NCI-H526 treated with DMSO at 0.1 percent for 48 hours (cell line): ENCODE data around the gene MEGF9.
A peak's percentile ranks its signal among the peaks of the same experiment; 100 is the strongest.
"Not testable (repeated sequence)": the region's sequence is repeated elsewhere in the genome, so short reads cannot be mapped to it uniquely, and the experiment has no call there.

Experiments
- DNase-seq: peaks from one replicate; lab custom pipeline; 2025; lab: John Stamatoyannopoulos, UW

MEGF9 gene

DNA sequence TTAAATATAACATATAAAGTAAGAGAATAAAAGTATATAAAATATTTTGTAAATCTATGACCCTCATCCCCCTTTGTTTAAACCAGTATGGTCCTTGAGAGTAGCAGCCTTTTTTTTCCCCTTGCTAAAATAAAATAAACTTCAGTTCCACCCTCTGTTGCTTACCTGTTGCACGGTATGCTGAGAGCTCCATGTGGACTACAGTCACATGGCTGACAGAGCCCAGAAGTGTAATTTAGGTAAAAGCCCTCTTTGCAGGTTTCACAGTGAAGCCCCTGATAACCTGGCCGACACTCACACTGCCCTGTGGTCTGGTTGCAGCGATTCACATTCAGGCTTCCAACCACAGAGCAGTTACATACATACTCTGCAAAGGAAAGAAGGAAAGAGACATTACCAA is 55.1 kb downstream of the MEGF9 start:
- DNase-seq, result no peak

DNA sequence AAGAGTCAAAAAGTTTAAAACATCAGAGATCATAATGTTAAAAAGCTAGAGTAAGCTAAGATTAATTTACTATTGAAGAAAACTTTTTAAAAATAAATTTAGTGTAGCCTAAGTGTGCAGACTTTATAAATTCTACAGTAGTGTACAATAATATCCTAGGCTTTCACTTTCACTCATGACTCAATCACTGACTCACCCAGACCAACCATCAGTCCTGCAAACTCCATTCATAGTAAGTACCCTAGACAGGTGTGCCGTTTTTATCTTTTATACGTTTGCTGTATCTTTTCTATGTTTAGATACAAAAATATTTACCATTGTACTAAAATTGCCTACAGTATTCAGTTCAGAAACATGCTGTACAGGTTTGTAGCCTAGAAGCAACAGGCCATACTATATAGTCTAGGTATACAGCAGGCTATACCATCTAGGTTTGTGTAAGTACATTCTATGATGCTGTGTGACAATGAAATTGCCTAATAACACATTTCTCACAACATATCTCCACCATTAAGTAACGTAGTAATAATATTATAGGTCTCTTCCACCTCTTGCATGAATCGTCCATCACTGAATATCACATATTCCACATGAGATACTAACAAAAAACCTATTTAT is 59.2 kb downstream of the MEGF9 start:
- no peak for DNase-seq

DNA sequence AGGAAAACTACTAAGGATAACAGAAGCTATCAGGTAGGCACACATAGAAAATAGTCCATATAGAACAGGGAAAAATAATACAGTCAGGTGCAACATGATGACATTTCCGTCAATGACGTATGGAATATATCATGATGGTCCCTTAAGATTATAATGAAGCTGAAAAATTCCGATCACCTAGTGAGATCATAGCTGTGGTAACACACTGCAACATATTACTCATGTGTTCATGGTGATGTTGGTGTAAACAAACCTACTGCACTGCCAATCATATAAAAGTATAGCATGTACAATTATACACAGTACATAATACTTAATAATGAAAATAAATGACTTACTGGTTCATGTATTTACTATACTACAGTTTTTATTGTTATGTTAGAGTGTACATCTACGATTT is 60.0 kb downstream of the MEGF9 start:
- no peak for DNase-seq

DNA sequence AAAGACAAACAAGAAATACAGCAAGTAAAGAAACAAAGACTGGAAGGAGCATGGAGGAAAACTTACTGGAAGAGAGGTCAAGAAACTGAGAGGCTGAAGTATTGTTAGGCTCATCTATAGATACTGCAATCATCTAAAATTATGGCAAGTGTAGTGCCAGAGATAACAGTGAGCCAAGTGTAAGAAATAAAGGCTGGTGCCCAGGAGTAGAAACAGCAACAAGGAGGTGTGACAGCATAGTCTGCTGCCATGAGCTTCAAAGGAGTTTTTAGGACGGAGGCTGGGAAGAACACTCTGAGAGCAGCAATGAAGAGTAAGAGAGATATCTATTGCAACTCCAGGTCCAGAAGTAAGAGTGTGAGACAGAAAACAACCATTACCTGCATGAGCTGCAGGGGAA is 60.5 kb downstream of the MEGF9 start:
- DNase-seq, result no peak

DNA sequence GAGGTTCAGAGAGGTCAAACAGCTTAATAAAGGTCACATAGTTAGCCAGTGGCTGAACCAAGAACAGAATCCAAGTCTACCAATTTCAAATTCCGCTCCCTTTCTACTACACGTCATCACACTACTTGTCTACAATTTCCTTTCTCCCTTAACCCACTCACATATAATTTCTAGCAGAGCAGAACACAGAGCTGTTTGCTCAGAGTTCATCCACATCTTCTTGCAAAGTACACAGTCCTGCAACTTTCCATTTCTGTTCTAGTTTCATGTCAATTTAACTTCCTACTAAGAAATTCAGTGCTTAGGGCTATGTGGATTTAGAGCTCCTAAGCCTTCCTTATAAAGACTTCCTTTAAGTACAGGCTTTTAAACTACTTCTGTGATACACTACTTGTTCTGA is 61.3 kb downstream of the MEGF9 start:
- no peak for DNase-seq

DNA sequence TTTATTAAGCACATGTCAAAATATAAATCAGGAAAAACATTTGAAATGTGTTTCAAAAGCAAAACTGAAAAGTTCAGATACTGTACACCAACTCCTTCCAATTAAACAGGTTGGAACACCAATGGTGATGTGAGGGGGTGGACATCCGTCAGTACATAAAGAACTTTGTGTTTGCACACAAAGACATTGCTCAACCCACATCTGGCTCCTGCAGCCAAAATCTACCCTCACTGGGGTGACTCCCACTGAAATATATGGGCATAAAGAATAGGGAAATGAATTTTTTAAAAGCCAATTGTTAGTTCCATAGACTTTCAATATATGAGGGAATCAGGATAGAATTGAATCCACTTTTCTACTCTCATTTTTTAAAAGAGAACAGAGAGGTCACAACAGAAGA is 63.9 kb downstream of the MEGF9 start:
- DNase-seq, result no peak

DNA sequence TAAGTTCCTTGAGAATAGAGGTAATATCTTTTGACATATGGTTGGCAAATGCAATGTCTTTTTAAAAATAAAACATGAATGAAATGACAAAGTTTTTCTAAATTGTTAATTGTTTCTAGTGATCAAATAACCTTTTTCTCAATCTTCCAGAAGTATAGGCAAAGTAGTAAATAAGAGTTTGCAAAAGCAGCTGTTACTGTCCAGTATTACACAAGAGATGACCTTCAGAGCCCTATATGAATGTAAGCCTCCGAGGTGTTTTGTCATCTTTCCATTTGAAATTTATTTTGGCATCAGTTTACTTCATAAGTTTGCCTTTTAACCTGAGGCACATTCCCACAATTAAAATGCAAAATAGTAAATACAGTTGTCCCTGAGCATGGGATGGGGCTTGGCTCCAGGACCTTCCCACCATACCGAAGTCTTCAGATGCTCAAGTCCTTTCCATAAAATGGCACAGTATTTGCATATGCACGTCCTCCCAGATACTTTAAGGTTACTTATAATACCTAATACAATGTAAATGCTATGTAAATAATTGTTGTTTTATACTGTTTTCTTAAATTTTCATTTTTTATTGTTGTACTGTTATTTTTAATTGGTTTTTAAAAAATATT is 65.6 kb downstream of the MEGF9 start:
- peak; percentile 65 for DNase-seq

DNA sequence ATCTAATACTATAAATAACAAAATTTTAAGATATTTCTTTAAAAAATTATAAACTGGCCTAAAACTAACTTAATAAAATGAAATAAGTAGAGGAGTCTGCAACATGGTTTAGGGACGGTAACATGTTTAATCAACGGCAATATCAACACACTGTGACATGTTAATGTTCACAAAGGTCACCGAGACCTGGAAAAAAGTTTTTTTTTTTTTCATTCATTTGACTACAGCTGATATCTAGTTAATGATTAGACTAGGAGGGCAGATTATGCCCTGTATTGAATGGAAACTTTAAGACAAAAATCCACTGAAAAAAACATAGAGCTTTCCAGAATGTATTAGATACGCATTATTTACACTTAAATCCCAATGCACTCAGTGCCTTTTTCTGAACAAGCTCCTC is 67.3 kb downstream of the MEGF9 start:
- DNase-seq, result peak; percentile 48

DNA sequence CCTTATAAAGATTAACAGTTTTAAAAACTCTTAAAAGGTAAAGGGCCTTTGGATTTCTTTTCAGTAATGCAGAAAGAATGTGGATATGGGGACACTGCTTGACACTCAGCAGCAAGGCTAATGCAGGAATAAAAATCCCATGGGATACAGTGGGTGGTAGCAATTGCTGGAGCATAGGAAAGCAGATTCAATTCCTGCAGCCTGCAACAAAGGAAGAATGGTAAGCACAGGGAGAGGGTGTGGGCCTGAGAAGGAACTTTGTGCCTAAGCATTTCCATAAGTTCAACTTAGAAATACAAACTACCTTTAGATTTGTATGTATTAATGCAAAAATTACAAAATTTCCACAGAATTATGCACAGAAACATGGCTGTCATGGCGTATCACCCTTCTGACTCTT is 68.5 kb downstream of the MEGF9 start:
- DNase-seq, result peak; percentile 35

DNA sequence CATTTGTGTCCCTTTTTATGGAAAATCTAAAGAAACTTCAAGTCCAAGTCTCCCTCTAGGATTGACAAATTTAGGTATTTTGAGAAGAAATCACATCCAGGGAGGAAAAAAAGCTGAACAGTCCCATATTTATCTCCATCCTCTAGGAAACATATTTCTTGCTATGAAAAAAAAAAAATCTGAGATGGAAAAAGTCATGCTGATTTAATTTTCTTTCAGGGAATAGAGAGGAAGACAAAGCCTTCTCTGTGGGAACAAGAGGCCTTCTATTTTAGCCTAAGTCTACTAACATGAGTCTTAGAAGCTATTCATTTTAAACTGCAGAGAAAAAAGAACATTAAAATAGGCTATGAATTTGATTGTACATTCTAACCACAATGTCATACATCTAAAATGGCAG is 71.2 kb downstream of the MEGF9 start:
- DNase-seq, result no peak

DNA sequence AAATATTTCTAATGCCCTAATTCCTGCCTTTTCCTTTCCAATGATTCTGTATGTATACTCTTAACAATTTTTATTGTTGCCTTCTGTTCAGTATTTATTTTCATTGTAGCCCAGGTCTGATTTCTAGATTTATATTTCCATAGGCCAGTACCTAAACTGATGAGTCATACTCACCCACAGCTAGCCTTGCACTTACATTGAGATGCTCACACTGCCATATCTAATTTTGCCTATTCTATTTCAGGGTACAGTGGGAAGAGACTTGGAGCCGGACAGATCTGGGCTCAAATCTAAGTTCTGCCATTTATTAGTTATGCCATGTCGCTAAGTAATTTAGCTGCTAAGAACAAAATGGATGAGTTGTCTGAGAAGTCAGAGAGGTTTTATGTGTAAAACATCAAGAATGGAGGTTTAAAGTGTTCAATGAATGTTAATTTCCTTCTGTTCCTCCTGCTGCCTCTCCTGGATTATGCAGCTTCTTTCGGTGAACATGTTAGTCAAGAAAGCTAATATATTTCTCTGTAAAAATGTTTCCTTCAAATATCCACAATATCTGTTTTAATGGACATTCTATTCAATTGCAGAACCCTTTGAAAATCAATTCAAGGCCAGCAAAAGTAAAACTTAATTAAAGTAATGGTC is 72.0 kb downstream of the MEGF9 start:
- no peak for DNase-seq

DNA sequence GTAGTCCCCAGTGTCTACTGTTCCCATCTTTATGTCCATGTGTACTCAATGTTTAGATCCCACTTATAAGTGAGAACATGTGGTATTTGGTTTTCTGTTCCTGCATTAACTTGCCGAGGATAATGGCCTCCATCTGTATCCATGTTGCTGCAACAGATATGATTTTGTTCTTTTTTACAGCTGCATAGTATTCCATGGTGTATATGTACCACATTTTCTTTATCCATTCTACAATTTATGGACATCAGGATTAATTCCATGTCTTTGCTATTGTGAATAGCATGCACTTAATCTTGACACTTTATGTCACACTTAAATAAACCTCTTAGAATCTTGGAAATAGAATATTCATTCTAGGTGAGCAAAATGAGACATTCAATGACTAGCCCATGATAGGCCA is 73.4 kb downstream of the MEGF9 start:
- DNase-seq, result not testable (repeated sequence)

DNA sequence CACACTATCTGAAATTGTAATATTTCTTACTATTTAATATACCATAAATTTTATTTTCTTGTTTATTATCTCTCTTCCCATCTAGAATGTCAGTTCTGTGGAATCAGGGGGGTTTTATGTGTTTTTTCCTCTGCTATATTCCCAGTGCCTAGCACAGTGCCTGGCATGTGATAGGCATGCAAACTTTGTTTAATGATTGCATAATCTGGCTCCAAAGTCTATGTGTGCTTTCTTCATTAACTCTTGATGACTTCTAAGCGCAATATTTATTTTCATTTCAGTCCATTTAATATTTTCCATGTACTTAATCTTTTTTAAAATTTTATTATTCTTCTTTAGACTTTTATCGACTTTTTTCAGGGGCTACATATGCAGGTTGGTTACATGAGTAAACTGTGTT is 73.9 kb downstream of the MEGF9 start:
- DNase-seq, result no peak

DNA sequence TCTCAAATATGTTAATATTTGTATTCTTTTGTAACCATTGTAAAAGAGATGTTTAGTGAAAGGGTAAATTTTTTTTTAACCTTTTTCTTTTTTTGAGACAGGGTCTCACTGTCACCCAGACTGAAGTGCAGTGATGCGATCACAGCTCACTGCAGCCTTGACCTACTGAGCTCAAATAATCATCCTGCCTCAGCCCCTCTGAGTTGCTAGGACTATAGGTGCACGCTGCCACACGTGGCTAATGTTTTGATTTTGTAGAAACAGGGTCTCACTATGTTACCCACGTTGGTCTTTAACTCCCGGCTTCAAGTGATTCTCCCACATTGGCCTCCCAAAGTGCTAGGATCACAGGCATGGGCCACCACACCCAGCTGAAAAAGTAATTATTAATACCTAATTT is 76.4 kb downstream of the MEGF9 start:
- no peak for DNase-seq

DNA sequence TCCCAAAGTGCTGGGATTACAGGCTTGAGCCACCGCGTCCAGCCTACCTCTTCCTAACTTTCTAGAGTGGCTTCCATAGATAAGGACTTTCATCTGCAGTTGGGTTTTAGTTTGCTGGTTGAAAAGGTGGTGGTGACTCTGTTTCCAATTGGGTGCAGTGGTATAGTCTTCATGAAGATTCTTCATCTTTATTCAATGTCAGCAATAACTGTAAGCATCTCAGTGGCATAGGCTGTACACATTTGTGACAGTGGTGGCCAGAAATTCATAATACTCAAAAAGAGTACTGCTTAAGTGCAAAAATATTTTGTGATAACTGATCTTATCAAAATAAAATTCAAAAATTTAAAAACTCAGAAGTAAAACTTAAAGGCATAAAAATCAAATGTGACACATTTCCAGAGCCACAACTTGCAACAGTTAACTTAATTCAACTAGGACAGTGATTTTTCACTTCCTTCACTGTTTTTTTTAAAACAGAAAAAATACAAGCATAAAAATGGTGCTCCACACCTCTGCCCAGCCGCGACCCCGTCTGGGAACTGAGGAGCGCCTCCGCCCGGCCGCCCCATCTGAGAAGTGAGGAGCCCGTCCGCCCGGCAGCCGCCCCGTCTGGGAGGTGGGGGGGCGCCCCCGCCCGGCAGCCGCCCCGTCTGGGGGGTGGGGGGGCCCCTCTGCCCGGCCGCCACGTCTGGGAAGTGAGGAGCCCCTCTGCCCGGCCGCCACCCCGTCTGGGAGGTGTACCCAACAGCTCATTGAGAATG is 77.9 kb downstream of the MEGF9 start:
- no peak for DNase-seq

DNA sequence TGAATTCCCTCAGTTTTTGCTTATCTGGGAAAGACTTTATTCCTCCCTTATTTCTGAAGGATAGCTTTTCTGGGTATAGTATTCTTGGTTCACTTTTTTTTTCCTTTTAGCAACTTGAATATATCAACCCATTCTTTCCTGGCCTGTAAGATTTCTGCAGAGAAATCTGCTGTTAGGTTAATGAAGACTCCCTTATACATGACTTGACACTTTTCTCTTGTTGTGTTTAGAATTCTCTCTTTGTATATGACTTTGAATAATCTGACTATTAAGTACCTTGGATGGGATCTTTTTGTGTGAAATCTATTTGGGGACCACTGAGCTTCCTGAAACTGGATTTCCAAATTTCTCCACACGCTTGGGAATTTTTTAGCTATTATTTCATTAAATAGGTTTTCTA is 79.3 kb downstream of the MEGF9 start:
- no peak for DNase-seq

DNA sequence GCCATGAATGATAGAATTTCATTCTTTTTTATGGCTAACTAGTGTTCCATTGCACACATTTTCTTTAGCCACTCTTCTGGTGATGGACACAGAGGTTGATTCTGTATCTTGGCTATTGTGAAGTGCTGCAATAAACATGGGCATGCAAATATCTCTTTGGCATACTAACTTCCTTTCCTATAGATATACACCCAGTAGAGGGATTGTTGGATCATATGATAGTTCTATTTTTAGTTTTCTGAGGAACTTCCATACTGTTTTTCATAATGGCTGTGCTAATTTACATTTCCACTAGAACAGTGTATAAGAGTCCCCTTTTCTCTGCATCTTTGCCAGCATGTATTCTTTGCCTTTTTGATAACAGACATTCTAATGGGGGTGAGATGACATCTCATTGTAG is 83.9 kb downstream of the MEGF9 start:
- DNase-seq, result peak; percentile 94

DNA sequence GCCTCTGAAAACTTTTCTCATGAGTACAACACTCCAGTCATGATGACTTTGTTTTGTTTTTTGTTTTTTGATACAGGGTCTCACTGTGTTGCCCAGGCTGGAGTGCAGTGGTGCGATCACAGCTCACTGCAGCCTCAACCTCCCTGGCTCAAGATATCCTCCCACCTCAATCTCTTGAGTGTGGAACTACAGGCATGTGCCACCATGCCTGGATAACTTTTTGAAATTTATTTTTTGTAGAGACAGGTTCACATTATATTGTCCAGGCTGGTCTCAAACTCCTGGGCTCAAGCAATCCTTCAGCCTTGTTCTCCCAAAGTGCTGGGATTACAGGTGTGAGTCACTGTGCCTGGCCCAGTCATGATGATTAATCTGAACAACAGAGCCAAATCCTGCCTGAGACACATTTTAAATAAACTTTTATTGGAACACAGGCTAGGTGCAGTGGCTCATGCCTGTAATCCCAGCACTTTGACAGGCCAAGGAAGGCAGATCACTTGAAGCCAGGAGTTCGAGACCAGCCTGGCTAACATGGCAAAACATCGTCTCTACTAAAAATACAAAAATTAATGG is 85.3 kb downstream of the MEGF9 start:
- peak; percentile 18 for DNase-seq

DNA sequence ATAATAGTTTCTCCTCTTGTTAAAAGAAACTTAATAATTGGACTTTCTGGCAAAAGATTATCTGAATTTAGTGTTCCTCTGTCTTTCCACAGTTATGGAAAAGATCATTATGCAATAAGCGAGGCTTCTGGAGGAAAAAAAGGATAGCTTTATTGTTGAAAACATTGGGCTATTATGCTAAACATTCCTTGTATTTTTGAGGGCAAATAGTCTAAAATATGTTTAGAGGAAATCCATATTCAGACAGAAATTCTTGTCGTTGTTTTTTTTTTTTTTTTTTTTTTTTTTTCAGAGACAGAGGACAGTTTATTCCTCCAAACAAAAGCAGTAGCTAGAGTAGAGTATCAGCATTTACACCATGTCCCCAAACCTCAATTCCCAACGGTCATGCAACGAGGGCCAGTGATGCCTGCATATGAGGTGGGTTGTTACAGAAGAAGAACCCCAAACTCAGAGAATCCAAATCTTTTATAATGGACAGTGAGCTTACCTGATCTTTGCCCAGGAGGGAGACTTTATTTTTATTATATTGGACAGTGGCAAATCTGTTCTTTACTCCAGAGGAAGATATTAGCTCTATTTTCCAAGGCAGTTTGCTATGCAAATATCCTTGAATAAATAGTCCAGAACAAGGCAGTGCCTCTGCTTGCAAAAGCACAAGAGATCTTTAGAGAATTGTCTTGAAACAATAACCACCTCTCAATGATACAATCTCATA is 85.9 kb downstream of the MEGF9 start:
- DNase-seq, result peak; percentile 81

DNA sequence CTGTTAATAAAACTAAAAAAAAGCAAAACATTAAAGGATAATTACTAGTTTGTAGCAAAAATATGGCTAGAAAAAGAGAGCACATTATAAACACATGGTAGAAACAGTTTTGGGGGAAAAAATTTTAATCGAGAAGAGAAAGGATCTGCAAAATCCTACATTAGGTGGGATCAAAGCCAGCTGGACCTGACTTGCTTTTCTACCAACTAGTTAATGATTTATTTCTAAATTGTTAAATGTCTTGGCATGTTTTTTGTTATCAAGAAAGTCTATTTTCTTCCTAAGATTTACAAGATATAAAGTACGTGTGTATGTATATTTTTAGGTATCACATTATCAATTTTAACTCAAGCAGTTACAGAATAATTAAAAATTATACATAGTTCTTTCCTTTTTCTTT is 87.2 kb downstream of the MEGF9 start:
- DNase-seq, result no peak

DNA sequence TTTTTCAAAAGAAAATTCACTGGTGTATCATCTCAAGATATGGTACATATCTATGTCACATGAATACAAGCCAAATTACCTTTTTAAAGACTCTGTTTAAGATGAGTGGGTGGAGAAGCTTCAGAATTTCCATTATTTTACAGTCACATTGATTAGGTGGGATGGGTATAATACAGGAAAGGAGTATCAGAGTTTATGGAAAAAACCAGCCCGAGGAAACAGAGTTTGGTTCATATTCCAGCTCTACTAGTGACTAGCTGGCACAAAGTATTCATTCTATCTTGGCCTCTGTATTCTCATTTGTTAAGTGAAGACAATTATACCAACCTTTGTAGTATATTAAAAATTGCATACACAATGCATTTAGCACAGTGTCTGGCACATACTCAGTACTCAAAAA is 87.8 kb downstream of the MEGF9 start:
- DNase-seq, result no peak

DNA sequence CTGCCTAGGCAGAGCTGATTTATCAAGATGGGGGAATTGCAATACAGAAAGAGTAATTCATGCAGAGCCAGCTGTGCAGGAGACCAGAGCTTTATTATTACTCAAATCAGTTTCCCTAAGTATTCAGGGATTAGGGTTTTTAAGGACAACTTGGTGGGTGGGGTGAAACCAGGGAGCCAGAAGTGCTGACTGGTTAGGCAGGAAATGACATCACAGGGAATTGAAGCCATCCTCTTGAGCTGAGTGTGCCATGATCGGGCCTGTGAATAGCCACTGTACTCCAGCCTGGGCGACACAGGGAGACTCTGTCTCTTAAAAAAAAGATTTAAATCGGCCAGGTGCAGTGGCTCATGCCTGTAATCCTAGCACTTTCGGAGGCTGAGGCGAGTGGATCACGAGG is 89.0 kb downstream of the MEGF9 start:
- no peak for DNase-seq
